H9 (cell line): Measurements from ENCODE around the gene PDXP. TPM values are rescaled to one million over a fixed set of nuclear protein-coding genes. Genes with fewer than 3 reads are reported as not detected.

ENCODE experiments used
- DNase-seq: peaks from one replicate; pipeline ENCODE4 v3.0.0-alpha.2; 2017
- H2AFZ ChIP-seq: one replicate; pipeline ENCODE4 v1.6.1; 2013; ENCODE audit warnings: mild to moderate bottlenecking, low read length, control low read depth, moderate library complexity
- H2AK5ac ChIP-seq: 2 replicates; pipeline ENCODE4 v1.6.1; 2013; ENCODE audit warnings: low read length, control low read depth, mixed read lengths; ENCODE audit not compliant: insufficient read length
- H2BK120ac ChIP-seq: one replicate; pipeline ENCODE4 v1.6.1; 2013; ENCODE audit warnings: low read depth, mild to moderate bottlenecking, low read length, control low read depth, inconsistent platforms; ENCODE audit not compliant: poor library complexity, severe bottlenecking
- H2BK12ac ChIP-seq: 2 replicates; pipeline ENCODE4 v1.6.1; 2013; ENCODE audit warnings: low read length, control low read depth, mixed read lengths, low read depth; ENCODE audit not compliant: insufficient read length
- H2BK15ac ChIP-seq: 2 replicates; pipeline ENCODE4 v1.6.1; 2013; ENCODE audit warnings: low read depth, low read length, control low read depth
- H2BK20ac ChIP-seq: one replicate; pipeline ENCODE4 v1.6.1; 2013; ENCODE audit warnings: low read depth, mild to moderate bottlenecking, low read length, control low read depth, inconsistent platforms; ENCODE audit not compliant: poor library complexity, severe bottlenecking
- H2BK5ac ChIP-seq: 2 replicates; pipeline ENCODE4 v1.6.1; 2013; ENCODE audit warnings: low read length, control low read depth, mixed read lengths; ENCODE audit not compliant: insufficient read length
- H3K14ac ChIP-seq: 2 replicates; pipeline ENCODE4 v1.6.1; 2013; ENCODE audit warnings: low read length, control low read depth; ENCODE audit not compliant: insufficient read depth
- H3K18ac ChIP-seq: 2 replicates; pipeline ENCODE4 v1.6.1; 2013; ENCODE audit warnings: low read depth, mild to moderate bottlenecking, mixed read lengths, low read length, control low read depth; ENCODE audit not compliant: insufficient read length
- H3K23ac ChIP-seq: 2 replicates; pipeline ENCODE4 v1.6.1; 2013; ENCODE audit warnings: low read length, control low read depth, mixed read lengths, low read depth; ENCODE audit not compliant: insufficient read length
- H3K23me2 ChIP-seq: 2 replicates; pipeline ENCODE4 v1.6.1; 2013; ENCODE audit warnings: low read depth, mild to moderate bottlenecking, mixed read lengths, low read length, control low read depth; ENCODE audit not compliant: insufficient read length, poor library complexity, severe bottlenecking
- H3K27ac ChIP-seq: 2 replicates; pipeline ENCODE4 v1.5.1; 2013; ENCODE audit warnings: low read length, control low read depth, mixed read lengths, low read depth; ENCODE audit not compliant: insufficient read length
- H3K27me3 ChIP-seq: 2 replicates; pipeline ENCODE4 v1.6.1; 2013; ENCODE audit warnings: low read length, control low read depth, inconsistent platforms; ENCODE audit not compliant: insufficient read depth
- H3K4ac ChIP-seq: 2 replicates; pipeline ENCODE4 v1.6.1; 2013; ENCODE audit warnings: low read depth, mild to moderate bottlenecking, control low read depth, inconsistent platforms, low read length, moderate library complexity
- H3K4me1 ChIP-seq: 2 replicates; pipeline ENCODE4 v1.6.1; 2013; ENCODE audit warnings: low read length, control low read depth, inconsistent platforms; ENCODE audit not compliant: insufficient read depth
- H3K4me2 ChIP-seq: 2 replicates; pipeline ENCODE4 v1.6.1; 2013; ENCODE audit warnings: low read length, control low read depth, mixed read lengths; ENCODE audit not compliant: insufficient read length, insufficient read depth
- H3K56ac ChIP-seq: 2 replicates; pipeline ENCODE4 v1.6.1; 2013; ENCODE audit warnings: low read depth, mild to moderate bottlenecking, mixed read lengths, low read length, control low read depth; ENCODE audit not compliant: insufficient read length
- H3K79me1 ChIP-seq: 2 replicates; pipeline ENCODE4 v1.6.1; 2013; ENCODE audit warnings: low read depth, mild to moderate bottlenecking, moderate library complexity, low read length, control low read depth, inconsistent platforms; ENCODE audit not compliant: insufficient read depth, poor library complexity, severe bottlenecking
- H3K79me2 ChIP-seq: 2 replicates; pipeline ENCODE4 v1.6.1; 2013; ENCODE audit warnings: low read length, control low read depth, inconsistent platforms; ENCODE audit not compliant: insufficient read depth
- H3K9ac ChIP-seq: 2 replicates; pipeline ENCODE4 v1.6.1; 2013; ENCODE audit warnings: low read length, control low read depth, mixed read lengths; ENCODE audit not compliant: insufficient read length; ENCODE audit errors: extremely low read depth
- H3K9me3 ChIP-seq: one replicate; pipeline ENCODE4 v1.6.1; 2013; ENCODE audit warnings: low read depth, low read length, inconsistent platforms; ENCODE audit not compliant: control insufficient read depth
- H3T11ph ChIP-seq: one replicate; pipeline ENCODE4 v1.6.1; 2013; ENCODE audit warnings: mild to moderate bottlenecking, low read length, control low read depth, inconsistent platforms
- H4K20me1 ChIP-seq: one replicate; pipeline ENCODE4 v1.6.1; 2013; ENCODE audit not compliant: control insufficient read depth, insufficient read length, insufficient read depth
- H4K5ac ChIP-seq: 2 replicates; pipeline ENCODE4 v1.6.1; 2013; ENCODE audit warnings: low read depth, mild to moderate bottlenecking, mixed read lengths, low read length, control low read depth; ENCODE audit not compliant: insufficient read length
- H4K8ac ChIP-seq: replicated peaks from 2 replicates; pipeline ENCODE4 v1.6.1; 2013; ENCODE audit warnings: low read length, control low read depth, mixed read lengths, low read depth; ENCODE audit not compliant: insufficient read length
- H4K91ac ChIP-seq: 2 replicates; pipeline ENCODE4 v1.6.1; 2013; ENCODE audit warnings: low read depth, mild to moderate bottlenecking, moderate library complexity, mixed read lengths, low read length, control low read depth; ENCODE audit not compliant: insufficient read length
- H3K27ac Mint-ChIP-seq, 3 experiments: 2 replicates in 2 of 3; 3 replicates in 1 of 3; pipeline ENCODE4 v1.8.0; 2020 to 2021; ENCODE audit warnings: mixed read lengths in 3 of 3, mild to moderate bottlenecking in 1 of 3, moderate library complexity in 1 of 3
- H3K27me3 Mint-ChIP-seq: 2 replicates; pipeline ENCODE4 v1.8.0; 2021; ENCODE audit warnings: low read depth, mild to moderate bottlenecking, moderate library complexity, mixed read lengths
- H3K36me3 Mint-ChIP-seq, 3 experiments: 2 replicates in 2 of 3; 3 replicates in 1 of 3; pipeline ENCODE4 v1.8.0; 2020 to 2021; ENCODE audit warnings: low read depth in 3 of 3, mixed read lengths in 3 of 3; ENCODE audit not compliant: insufficient read depth in 1 of 3
- H3K4me1 Mint-ChIP-seq, 2 experiments: 2 replicates each; pipeline ENCODE4 v1.8.0; 2020; ENCODE audit warnings: mixed read lengths in 2 of 2
- H3K4me3 Mint-ChIP-seq, 2 experiments: 2 replicates in 1 of 2; 3 replicates in 1 of 2; pipeline ENCODE4 v1.8.0; 2020 to 2021; ENCODE audit warnings: mild to moderate bottlenecking in 2 of 2, mixed read lengths in 2 of 2, moderate library complexity in 1 of 2
- H3K9me3 Mint-ChIP-seq, 2 experiments: 2 replicates in 1 of 2; 3 replicates in 1 of 2; pipeline ENCODE4 v1.8.0; 2020; ENCODE audit warnings: mild to moderate bottlenecking in 2 of 2, mixed read lengths in 2 of 2, moderate library complexity in 1 of 2
- CTCF ChIP-seq: fragments of 200-600 bp; sonication (generic); conservative IDR thresholded peaks from 3 replicates; pipeline ENCODE4 v1.8.0; 2021; ENCODE audit warnings: antibody characterized with exemption, mild to moderate bottlenecking
- WGBS: extraction: QIAGEN DNeasy Blood & Tissue Kit; methylation state at CpG from one replicate; pipeline ENCODE4 v1.1.7; 2013; ENCODE audit warnings: missing lambda C conversion rate, low lambda C conversion rate, mixed read lengths; ENCODE audit not compliant: insufficient read length; ENCODE audit errors: extremely low coverage; 5-methylcytosine and 5-hydroxymethylcytosine counted together
- total RNA-seq: library from RNA; stranded (reverse); gene quantifications from 2 replicates; pipeline ENCODE4 v1.2.1, GENCODE V29; 2021

PDXP gene
- total RNA-seq, 1 experiment from 2014 or later, result 41.0 TPM

- H3K56ac ChIP-seq, result no peak overlapping the region
- H3K27ac ChIP-seq, result no peak overlapping the region
- no peak overlapping the region for H3K23ac ChIP-seq
- H3K9me3 Mint-ChIP-seq, result no peaks in the 10 kb centered on the region; a peak in 1 of 5 replicates
- no peak for TF ChIP-seq CTCF
- H3K23me2 ChIP-seq, result no peaks in the 10 kb centered on the region
- no peak overlapping the region for H3T11ph ChIP-seq
- H4K91ac ChIP-seq, result no peak overlapping the region
- H3K36me3 Mint-ChIP-seq, result peaks cover 10 to 50% (median 49%) of the 10 kb centered on the region in 3 experiments; a peak in 6 of 7 replicates
- no peak overlapping the region for H2BK20ac ChIP-seq
- H4K8ac ChIP-seq, result no peak overlapping the region
- H3K79me2 ChIP-seq, result no peaks in the 10 kb centered on the region
- H3K27me3 Mint-ChIP-seq, result no peaks in the 10 kb centered on the region; the same call in 1 of the 2 replicates
- no peaks in the 10 kb centered on the region for H3K79me1 ChIP-seq
- no peak overlapping the region for H2BK5ac ChIP-seq
- peaks cover 2 to 5% of the 10 kb centered on the region in 2 experiments for H3K4me1 Mint-ChIP-seq
- no peak overlapping the region for H3K4ac ChIP-seq
- WGBS, result no CpG with 5 or more reads among the region's 7 CpGs
- H3K9me3 ChIP-seq, result no peaks in the 10 kb centered on the region
- no peak overlapping the region for H2BK12ac ChIP-seq
- H3K4me1 ChIP-seq, result peaks cover 2% of the 10 kb centered on the region; the same call in 1 of the 2 replicates
- no peak overlapping the region for H3K4me2 ChIP-seq
- H3K9ac ChIP-seq, result no peak overlapping the region
- no peaks in the 10 kb centered on the region for H3K27me3 ChIP-seq
- no peak overlapping the region for H3K14ac ChIP-seq
- no peak overlapping the region for H3K27ac Mint-ChIP-seq
- H4K20me1 ChIP-seq, result no peaks in the 10 kb centered on the region
- no peak overlapping the region for H4K5ac ChIP-seq
- DNase-seq, result no peak
- no peak overlapping the region for H3K18ac ChIP-seq
- H3K4me3 Mint-ChIP-seq, result no peak overlapping the region
- H2BK15ac ChIP-seq, result no peak overlapping the region
- H2AK5ac ChIP-seq, result no peak overlapping the region
- H2BK120ac ChIP-seq, result no peak overlapping the region
- no peak overlapping the region for H2AFZ ChIP-seq
Measured at GRCh38 chr22:37619991-37620390, 38.5 kb upstream of the PDXP start.
